ENCODE results near the gene CACNA1C.

- TF ChIP-seq GATA2 (IDR thresholded peaks at IDR 0.05; ENCODE audit: low read depth, low read length): no peak
- no peak for TF ChIP-seq GATA3 (IDR thresholded peaks at IDR 0.05; ENCODE audit: low read depth, low read length)
These were observed 40.1 kb downstream of the CACNA1C start for GRCh38 chr12:2092890-2093289.
